ENCODE data around the gene NAALADL2. TPM values are rescaled to one million over a fixed set of nuclear protein-coding genes. Genes with fewer than 3 reads are reported as not detected.

The NAALADL2 gene
- total and polyA plus RNA-seq, 2 donors, result 0.68 to 4.9 TPM

DNA sequence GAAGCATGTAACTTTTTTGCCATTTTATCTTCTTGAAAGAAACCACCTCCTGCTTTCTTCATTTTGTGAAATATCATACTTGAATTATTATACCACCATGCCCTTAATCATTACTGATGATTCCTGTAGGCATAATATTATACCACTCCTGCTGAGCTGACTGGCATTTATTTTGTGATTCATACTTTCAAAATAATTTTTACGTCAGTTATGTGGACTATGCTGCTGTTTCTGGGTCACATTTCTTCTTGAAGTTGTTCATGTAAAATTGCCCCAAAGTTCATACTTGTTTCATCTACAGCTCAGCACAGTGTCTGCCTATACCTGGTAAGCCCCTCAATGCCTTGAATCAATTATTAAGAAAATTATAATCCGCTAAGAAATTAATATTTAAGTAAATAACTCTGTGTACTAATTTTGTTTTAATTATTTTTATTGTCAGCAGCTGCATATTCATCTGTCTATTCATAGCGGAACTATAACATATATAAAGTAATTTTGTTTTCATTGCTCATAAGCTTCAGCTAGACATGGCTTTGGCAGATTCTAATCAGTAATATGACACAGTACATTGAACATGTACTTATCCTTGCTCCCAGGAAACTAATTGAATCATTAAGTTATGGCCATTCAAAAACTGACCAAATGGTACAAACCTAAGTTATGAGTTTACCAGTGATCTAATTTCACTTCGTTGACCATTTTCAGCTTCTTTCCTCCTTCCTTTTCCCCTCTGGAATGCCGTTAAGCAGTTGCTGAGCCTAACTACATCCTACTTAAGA, 160.0 kb downstream of the NAALADL2 start:
- Histone ChIP-seq H3K9me3 (ENCODE audit: control insufficient read depth in 2 of 2, insufficient read depth in 1 of 2, low read length in 1 of 2) (no peaks in the 10 kb centered on the region), H3K36me3 (ENCODE audit: control insufficient read depth in 2 of 2, insufficient read depth in 2 of 2, low read length in 1 of 2) (no peaks in the 10 kb centered on the region), H3K27ac (ENCODE audit: low read depth in 1 of 2, low read length in 1 of 2) (no peak overlapping the region), H3K4me1 (ENCODE audit: control insufficient read depth in 2 of 2, insufficient read depth in 2 of 2, low read length in 2 of 2) (no peaks in the 10 kb centered on the region), H3K4me3 (ENCODE audit: low read length in 2 of 2) (no peak overlapping the region), H3K27me3 (ENCODE audit: control insufficient read depth in 2 of 2, insufficient read depth in 1 of 2, low read length in 1 of 2) (no peaks in the 10 kb centered on the region)
- DNase-seq (ENCODE audit: low read depth in 6 of 9, low spot score in 9 of 9), result no peak
- 93% methylated on average over 5 of the region's 5 CpGs for WGBS

DNA sequence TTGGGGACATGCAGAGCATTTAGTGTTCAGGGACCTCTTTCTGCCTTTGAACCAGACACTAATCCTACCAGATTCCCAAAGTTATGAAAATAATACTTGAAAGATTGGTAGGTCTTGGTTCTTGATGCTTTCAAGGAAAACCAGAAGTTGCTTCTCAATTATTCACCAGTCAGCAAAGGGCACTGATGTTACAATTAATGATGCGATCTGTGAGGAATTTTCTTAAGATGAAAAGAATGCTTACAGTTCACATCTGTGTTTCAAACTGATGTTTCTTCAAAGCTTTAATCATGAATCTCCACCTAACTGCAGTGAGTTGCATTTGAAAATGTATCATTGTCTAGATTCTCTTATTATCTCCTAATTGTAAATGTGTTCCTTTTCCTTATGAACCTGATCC, 161.0 kb downstream of the NAALADL2 start:
- H3K4me3 ChIP-seq (ENCODE audit: low read length in 2 of 2), result no peak overlapping the region
- H3K27me3 ChIP-seq (ENCODE audit: control insufficient read depth in 2 of 2, insufficient read depth in 1 of 2, low read length in 1 of 2), result no peaks in the 10 kb centered on the region
- WGBS, result 97% methylated on average over 1 of the region's 1 CpG
- DNase-seq (ENCODE audit: low read depth in 6 of 9, low spot score in 9 of 9), result no peak
- no peak overlapping the region for H3K27ac ChIP-seq (ENCODE audit: low read depth in 1 of 2, low read length in 1 of 2)
- no peaks in the 10 kb centered on the region for H3K4me1 ChIP-seq (ENCODE audit: control insufficient read depth in 2 of 2, insufficient read depth in 2 of 2, low read length in 2 of 2)
- H3K36me3 ChIP-seq (ENCODE audit: control insufficient read depth in 2 of 2, insufficient read depth in 2 of 2, low read length in 1 of 2), result no peaks in the 10 kb centered on the region
- H3K9me3 ChIP-seq (ENCODE audit: control insufficient read depth in 2 of 2, insufficient read depth in 1 of 2, low read length in 1 of 2), result no peaks in the 10 kb centered on the region

DNA sequence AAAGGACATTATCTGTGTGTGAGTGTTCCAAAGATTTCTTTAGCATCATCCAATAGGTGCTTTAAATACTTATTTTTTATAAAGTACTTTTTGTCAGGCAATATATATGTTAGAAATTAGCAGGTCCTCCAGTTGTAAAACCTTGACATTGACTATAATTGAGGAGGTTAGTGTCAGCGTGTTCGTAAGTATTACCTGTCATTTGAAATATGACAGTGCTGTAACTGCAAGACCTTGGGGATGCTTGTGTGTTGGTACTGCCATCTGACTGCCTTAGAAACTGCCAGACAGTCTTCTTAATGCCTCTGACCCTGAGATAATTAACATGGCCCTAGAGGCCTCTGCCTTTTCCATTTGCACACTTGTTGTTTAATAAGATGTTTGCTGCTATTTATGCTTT, 170.7 kb downstream of the NAALADL2 start:
- 97% methylated on average over 2 of the region's 2 CpGs for WGBS
- Histone ChIP-seq H3K9me3 (ENCODE audit: control insufficient read depth in 2 of 2, insufficient read depth in 1 of 2, low read length in 1 of 2) (no peaks in the 10 kb centered on the region), H3K36me3 (ENCODE audit: control insufficient read depth in 2 of 2, insufficient read depth in 2 of 2, low read length in 1 of 2) (no peaks in the 10 kb centered on the region), H3K27me3 (ENCODE audit: control insufficient read depth in 2 of 2, insufficient read depth in 1 of 2, low read length in 1 of 2) (no peaks in the 10 kb centered on the region), H3K4me3 (ENCODE audit: low read length in 2 of 2) (no peak overlapping the region), H3K4me1 (ENCODE audit: control insufficient read depth in 2 of 2, insufficient read depth in 2 of 2, low read length in 2 of 2) (no peaks in the 10 kb centered on the region), H3K27ac (ENCODE audit: low read depth in 1 of 2, low read length in 1 of 2) (no peak overlapping the region)
- no peak for DNase-seq (ENCODE audit: low read depth in 6 of 9, low spot score in 9 of 9)

DNA sequence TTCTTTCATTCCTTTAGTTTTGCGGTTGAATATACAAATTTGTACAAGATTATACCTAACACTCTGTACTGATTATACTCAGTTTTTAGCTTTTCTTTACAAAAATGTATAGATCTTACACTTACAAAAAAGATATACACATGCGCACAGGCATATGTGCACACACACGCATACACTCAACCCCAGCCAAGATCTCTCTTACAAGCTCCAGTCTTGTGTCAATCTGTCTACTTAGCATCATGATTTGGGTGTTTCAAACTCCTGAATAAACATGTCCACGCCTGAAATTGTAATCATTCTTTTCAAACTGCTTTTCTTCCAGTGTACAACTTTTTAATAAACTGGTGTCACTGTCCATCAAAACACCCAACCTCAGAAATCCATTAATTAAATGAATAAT, 180.7 kb downstream of the NAALADL2 start:
- DNase-seq (ENCODE audit: low read depth in 6 of 9, low spot score in 9 of 9), result no peak
- Histone ChIP-seq H3K36me3 (ENCODE audit: control insufficient read depth in 2 of 2, insufficient read depth in 2 of 2, low read length in 1 of 2) (no peaks in the 10 kb centered on the region), H3K4me1 (ENCODE audit: control insufficient read depth in 2 of 2, insufficient read depth in 2 of 2, low read length in 2 of 2) (no peaks in the 10 kb centered on the region), H3K27me3 (ENCODE audit: control insufficient read depth in 2 of 2, insufficient read depth in 1 of 2, low read length in 1 of 2) (no peaks in the 10 kb centered on the region), H3K4me3 (ENCODE audit: low read length in 2 of 2) (no peak overlapping the region), H3K9me3 (ENCODE audit: control insufficient read depth in 2 of 2, insufficient read depth in 1 of 2, low read length in 1 of 2) (no peaks in the 10 kb centered on the region), H3K27ac (ENCODE audit: low read depth in 1 of 2, low read length in 1 of 2) (no peak overlapping the region)
- WGBS, result 96% methylated on average over 4 of the region's 4 CpGs

DNA sequence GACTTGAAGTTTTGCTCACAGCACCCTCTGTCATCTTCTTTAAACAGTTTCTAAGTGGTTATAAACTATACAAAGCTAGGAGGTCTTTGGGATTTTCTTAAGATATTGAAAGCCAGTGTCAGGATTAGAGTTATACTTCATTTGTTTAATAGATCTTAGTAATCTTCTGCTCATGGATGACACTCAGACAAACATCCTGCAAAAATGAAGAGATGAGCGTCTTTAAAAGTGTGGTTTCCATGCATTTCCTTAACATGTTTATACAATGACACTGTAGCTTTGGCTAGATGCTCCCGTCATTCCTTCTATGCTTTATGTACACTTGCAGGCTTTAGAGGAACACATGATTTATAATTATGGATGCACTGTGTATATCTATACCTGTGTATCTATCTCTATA, 182.2 kb downstream of the NAALADL2 start:
- no peaks in the 10 kb centered on the region for H3K4me1 ChIP-seq (ENCODE audit: control insufficient read depth in 2 of 2, insufficient read depth in 2 of 2, low read length in 2 of 2)
- H3K36me3 ChIP-seq (ENCODE audit: control insufficient read depth in 2 of 2, insufficient read depth in 2 of 2, low read length in 1 of 2), result no peaks in the 10 kb centered on the region
- 71% methylated on average over 2 of the region's 2 CpGs for WGBS
- DNase-seq (ENCODE audit: low read depth in 6 of 9, low spot score in 9 of 9), result no peak
- H3K27ac ChIP-seq (ENCODE audit: low read depth in 1 of 2, low read length in 1 of 2), result no peak overlapping the region
- H3K4me3 ChIP-seq (ENCODE audit: low read length in 2 of 2), result no peak overlapping the region
- no peaks in the 10 kb centered on the region for H3K9me3 ChIP-seq (ENCODE audit: control insufficient read depth in 2 of 2, insufficient read depth in 1 of 2, low read length in 1 of 2)
- H3K27me3 ChIP-seq (ENCODE audit: control insufficient read depth in 2 of 2, insufficient read depth in 1 of 2, low read length in 1 of 2), result no peaks in the 10 kb centered on the region

DNA sequence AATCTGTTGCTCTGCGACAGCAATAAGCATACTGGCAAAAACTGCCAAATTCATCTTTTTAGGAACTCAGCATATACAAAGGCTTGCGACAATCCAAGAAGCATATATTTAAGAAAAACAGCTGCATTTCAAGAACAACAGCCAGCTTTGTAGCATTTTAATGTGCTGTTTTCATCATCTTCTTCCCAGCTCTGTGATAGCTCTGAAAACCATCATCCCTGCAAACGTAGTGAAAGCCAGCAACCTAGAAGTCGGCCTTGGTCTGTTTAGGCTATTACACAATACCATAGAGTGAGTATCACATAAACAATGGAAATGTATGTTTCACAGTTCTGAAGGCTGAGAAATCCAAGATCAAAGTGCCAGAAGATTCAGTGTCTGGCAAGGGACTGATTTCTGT, 187.5 kb downstream of the NAALADL2 start:
- H3K9me3 ChIP-seq (ENCODE audit: control insufficient read depth in 2 of 2, insufficient read depth in 1 of 2, low read length in 1 of 2), result peaks cover 0 to 5% of the 10 kb centered on the region in 2 donors
- no peak overlapping the region for H3K4me3 ChIP-seq (ENCODE audit: low read length in 2 of 2)
- no peaks in the 10 kb centered on the region for H3K4me1 ChIP-seq (ENCODE audit: control insufficient read depth in 2 of 2, insufficient read depth in 2 of 2, low read length in 2 of 2)
- H3K36me3 ChIP-seq (ENCODE audit: control insufficient read depth in 2 of 2, insufficient read depth in 2 of 2, low read length in 1 of 2), result no peaks in the 10 kb centered on the region
- H3K27me3 ChIP-seq (ENCODE audit: control insufficient read depth in 2 of 2, insufficient read depth in 1 of 2, low read length in 1 of 2), result no peaks in the 10 kb centered on the region
- no peak overlapping the region for H3K27ac ChIP-seq (ENCODE audit: low read depth in 1 of 2, low read length in 1 of 2)
- DNase-seq (ENCODE audit: low read depth in 6 of 9, low spot score in 9 of 9), result no peak
- WGBS, result 94% methylated on average over 4 of the region's 4 CpGs

DNA sequence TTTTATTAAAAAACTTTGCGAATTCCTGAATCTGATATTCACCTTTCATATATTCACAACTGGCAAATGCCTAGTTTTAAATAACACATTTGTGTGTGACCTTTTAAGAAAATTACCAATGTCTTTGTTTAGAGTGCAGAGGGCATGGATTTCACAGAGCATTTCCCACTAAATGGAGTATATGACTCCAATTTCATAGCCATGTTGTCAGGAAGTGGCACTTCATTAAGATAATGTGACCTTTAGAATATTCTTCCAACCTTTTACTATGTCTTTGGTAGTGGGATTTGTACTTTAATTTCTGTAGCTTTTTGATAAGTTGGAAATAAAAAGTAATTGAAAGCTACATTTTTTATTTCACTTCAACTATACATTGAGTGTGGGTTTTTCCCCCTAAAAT, 188.7 kb downstream of the NAALADL2 start:
- no peak for DNase-seq (ENCODE audit: low read depth in 6 of 9, low spot score in 9 of 9)
- H3K27ac ChIP-seq (ENCODE audit: low read depth in 1 of 2, low read length in 1 of 2), result no peak overlapping the region
- 99% methylated on average over 1 of the region's 1 CpG for WGBS

DNA sequence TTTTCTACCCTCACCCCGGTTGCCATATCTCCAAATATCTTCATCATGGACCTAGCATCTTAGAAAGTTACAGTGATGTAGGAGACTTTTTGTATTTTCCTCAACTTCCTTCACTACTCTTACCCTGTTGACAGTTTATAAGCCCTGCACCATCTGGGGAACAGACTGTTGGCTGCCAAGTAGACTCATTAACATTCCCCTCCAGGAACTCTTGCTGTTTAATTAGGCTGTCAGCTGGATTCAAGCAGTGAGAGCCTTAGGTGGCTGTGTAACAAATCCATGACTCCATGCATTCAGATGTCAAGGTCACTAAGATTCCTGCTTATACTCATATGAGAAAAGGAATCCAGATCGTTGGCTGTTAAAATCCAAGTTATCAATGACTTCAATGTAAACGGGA, 198.3 kb downstream of the NAALADL2 start:
- 96% methylated on average over 3 of the region's 3 CpGs for WGBS
- H3K9me3 ChIP-seq (ENCODE audit: control insufficient read depth in 2 of 2, insufficient read depth in 1 of 2, low read length in 1 of 2), result peaks cover 1 to 9% of the 10 kb centered on the region in 2 donors
- DNase-seq (ENCODE audit: low read depth in 6 of 9, low spot score in 9 of 9), result no peak
- no peaks in the 10 kb centered on the region for H3K4me1 ChIP-seq (ENCODE audit: control insufficient read depth in 2 of 2, insufficient read depth in 2 of 2, low read length in 2 of 2)
- no peak overlapping the region for H3K27ac ChIP-seq (ENCODE audit: low read depth in 1 of 2, low read length in 1 of 2)
- H3K36me3 ChIP-seq (ENCODE audit: control insufficient read depth in 2 of 2, insufficient read depth in 2 of 2, low read length in 1 of 2), result no peaks in the 10 kb centered on the region
- no peak overlapping the region for H3K4me3 ChIP-seq (ENCODE audit: low read length in 2 of 2)
- no peaks in the 10 kb centered on the region for H3K27me3 ChIP-seq (ENCODE audit: control insufficient read depth in 2 of 2, insufficient read depth in 1 of 2, low read length in 1 of 2)

More for the DNA sequence above, 188.7 kb downstream of the NAALADL2 start:
- Histone ChIP-seq H3K4me1 (ENCODE audit: control insufficient read depth in 2 of 2, insufficient read depth in 2 of 2, low read length in 2 of 2) (no peaks in the 10 kb centered on the region), H3K4me3 (ENCODE audit: low read length in 2 of 2) (no peak overlapping the region), H3K36me3 (ENCODE audit: control insufficient read depth in 2 of 2, insufficient read depth in 2 of 2, low read length in 1 of 2) (no peaks in the 10 kb centered on the region), H3K9me3 (ENCODE audit: control insufficient read depth in 2 of 2, insufficient read depth in 1 of 2, low read length in 1 of 2) (peaks cover 0 to 5% of the 10 kb centered on the region in 2 donors), H3K27me3 (ENCODE audit: control insufficient read depth in 2 of 2, insufficient read depth in 1 of 2, low read length in 1 of 2) (no peaks in the 10 kb centered on the region)

DNA sequence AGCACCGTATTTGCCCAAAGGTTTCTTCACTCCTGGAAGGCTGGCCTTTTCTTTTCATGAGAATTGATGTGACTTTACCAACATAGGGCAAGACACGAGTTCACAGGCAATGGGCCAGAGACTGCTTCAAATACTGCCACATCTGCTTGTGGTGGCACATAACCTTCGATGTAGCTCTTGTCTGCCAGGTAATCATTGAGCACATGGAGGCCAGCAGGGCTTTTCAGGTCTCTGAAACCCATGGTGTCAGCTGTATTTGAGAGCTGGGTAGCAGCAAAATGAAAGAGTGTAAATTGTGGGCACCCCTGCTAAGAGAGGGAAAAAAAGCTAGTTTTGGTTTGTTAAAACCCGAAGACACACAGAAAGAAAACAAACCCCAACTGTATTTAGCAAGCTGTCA, 200.7 kb downstream of the NAALADL2 start:
- Histone ChIP-seq H3K27ac (ENCODE audit: low read depth in 1 of 2, low read length in 1 of 2) (no peak overlapping the region), H3K4me3 (ENCODE audit: low read length in 2 of 2) (no peak overlapping the region), H3K9me3 (ENCODE audit: control insufficient read depth in 2 of 2, insufficient read depth in 1 of 2, low read length in 1 of 2) (peaks cover 1 to 9% of the 10 kb centered on the region in 2 donors), H3K36me3 (ENCODE audit: control insufficient read depth in 2 of 2, insufficient read depth in 2 of 2, low read length in 1 of 2) (no peaks in the 10 kb centered on the region), H3K4me1 (ENCODE audit: control insufficient read depth in 2 of 2, insufficient read depth in 2 of 2, low read length in 2 of 2) (no peaks in the 10 kb centered on the region), H3K27me3 (ENCODE audit: control insufficient read depth in 2 of 2, insufficient read depth in 1 of 2, low read length in 1 of 2) (no peaks in the 10 kb centered on the region)
- 79% methylated on average over 4 of the region's 4 CpGs for WGBS
- DNase-seq (ENCODE audit: low read depth in 6 of 9, low spot score in 9 of 9), result no peak

Measured in thymus (tissue), 11 donors.